GM23338 (cell line): Measurements from ENCODE around the gene RASL12. TPM values are rescaled to one million over a fixed set of nuclear protein-coding genes. Genes with fewer than 3 reads are reported as not detected.

Experiments used
- ATAC-seq: fragments of 200-7000 bp; cut with Tn5 transposase; 3 replicates; pipeline ENCODE4 v1.9.1; 2020
- DNase-seq: peaks from one replicate; pipeline ENCODE4 v3.0.0-alpha.2; 2015; ENCODE audit warnings: low spot score
- H2AFZ ChIP-seq: fragments of 200-600 bp; sonication (generic); 2 replicates; pipeline ENCODE4 v1.8.0; 2016; ENCODE audit warnings: antibody characterized with exemption, mild to moderate bottlenecking, moderate library complexity
- H3F3A ChIP-seq: fragments of 200-600 bp; sonication (generic); replicated peaks from 2 replicates; pipeline ENCODE4 v1.8.0; 2017; ENCODE audit warnings: antibody characterized with exemption, mixed run types, low read depth
- H3K27ac ChIP-seq: fragments of 200-600 bp; sonication (generic); 2 replicates; pipeline ENCODE4 v1.6.1; 2016; ENCODE audit warnings: low read depth
- H3K27me3 ChIP-seq: fragments of 200-600 bp; sonication (generic); 2 replicates; pipeline ENCODE4 v1.8.0; 2016; ENCODE audit warnings: mild to moderate bottlenecking, mixed run types, moderate library complexity; ENCODE audit not compliant: insufficient read depth
- H3K36me3 ChIP-seq: fragments of 200-600 bp; sonication (generic); 2 replicates; pipeline ENCODE4 v1.8.0; 2016; ENCODE audit warnings: mild to moderate bottlenecking; ENCODE audit not compliant: insufficient read depth
- H3K4me1 ChIP-seq: fragments of 200-600 bp; sonication (generic); 2 replicates; pipeline ENCODE4 v1.8.0; 2016; ENCODE audit warnings: mild to moderate bottlenecking, moderate library complexity; ENCODE audit not compliant: insufficient read depth
- H3K4me2 ChIP-seq: fragments of 200-600 bp; sonication (generic); 2 replicates; pipeline ENCODE4 v1.7.1; 2017; ENCODE audit warnings: mixed run types
- H3K4me3 ChIP-seq: fragments of 200-600 bp; sonication (generic); 2 replicates; pipeline ENCODE4 v1.6.1; 2016; ENCODE audit warnings: mixed run types
- H3K79me2 ChIP-seq: fragments of 200-600 bp; sonication (generic); replicated peaks from 2 replicates; pipeline ENCODE4 v1.8.0; 2017; ENCODE audit warnings: mild to moderate bottlenecking; ENCODE audit not compliant: insufficient read depth
- H3K9me2 ChIP-seq: fragments of 200-600 bp; sonication (generic); 2 replicates; pipeline ENCODE4 v1.8.0; 2017; ENCODE audit not compliant: insufficient read depth
- H4K20me1 ChIP-seq: fragments of 200-600 bp; sonication (generic); replicated peaks from 2 replicates; pipeline ENCODE4 v1.8.0; 2017; ENCODE audit warnings: mild to moderate bottlenecking; ENCODE audit not compliant: insufficient read depth
- H3K27ac Mint-ChIP-seq: 2 replicates; pipeline ENCODE4 v1.8.0; 2020; ENCODE audit warnings: inconsistent platforms, mild to moderate bottlenecking, moderate library complexity, mixed read lengths
- H3K27me3 Mint-ChIP-seq: 3 replicates; pipeline ENCODE4 v1.8.0; 2022; ENCODE audit warnings: low read depth, mild to moderate bottlenecking, moderate library complexity, mixed read lengths, inconsistent platforms; ENCODE audit not compliant: insufficient read depth, poor library complexity
- H3K36me3 Mint-ChIP-seq: 3 replicates; pipeline ENCODE4 v1.8.0; 2021; ENCODE audit warnings: low read depth, mild to moderate bottlenecking, inconsistent platforms, moderate library complexity, mixed read lengths
- H3K4me1 Mint-ChIP-seq: 3 replicates; pipeline ENCODE4 v1.8.0; 2020; ENCODE audit warnings: mild to moderate bottlenecking, inconsistent platforms, mixed read lengths
- H3K4me3 Mint-ChIP-seq: 3 replicates; pipeline ENCODE4 v1.8.0; 2021; ENCODE audit warnings: moderate library complexity, mild to moderate bottlenecking, inconsistent platforms, mixed read lengths
- H3K9me3 Mint-ChIP-seq: 3 replicates; pipeline ENCODE4 v1.8.0; 2020; ENCODE audit warnings: moderate library complexity, mild to moderate bottlenecking, inconsistent platforms, mixed read lengths
- CREB1 ChIP-seq: fragments of 250-450 bp; sonication (Bioruptor Pico); IDR thresholded peaks from 2 replicates; pipeline ENCODE4 v1.5.0; 2020; ENCODE audit warnings: low read depth, mild to moderate bottlenecking, moderate library complexity
- EZH2 ChIP-seq: fragments of 200-600 bp; sonication (generic); IDR thresholded peaks from one replicate; pipeline ENCODE4 v1.8.0; 2017; ENCODE audit warnings: antibody characterized with exemption, mild to moderate bottlenecking, low read depth; ENCODE audit not compliant: unreplicated experiment
- EZH2phosphoT487 ChIP-seq: fragments of 200-600 bp; sonication (generic); IDR thresholded peaks from one replicate; pipeline ENCODE4 v1.8.1; 2018; ENCODE audit warnings: antibody characterized with exemption; ENCODE audit not compliant: unreplicated experiment
- JUNB ChIP-seq: IDR thresholded peaks from one replicate; pipeline ENCODE4 v1.6.1; 2016; ENCODE audit warnings: antibody characterized with exemption; ENCODE audit not compliant: unreplicated experiment
- NANOG ChIP-seq: IDR thresholded peaks from 2 replicates; pipeline ENCODE4 v1.6.1; 2016; ENCODE audit warnings: antibody characterized with exemption, borderline replicate concordance
- POLR2AphosphoS5 ChIP-seq: IDR thresholded peaks from 2 replicates; pipeline ENCODE4 v1.6.1; 2016; ENCODE audit warnings: antibody characterized with exemption, low read depth
- ZNF114 ChIP-seq: fragments of 250-450 bp; sonication (Bioruptor Pico); IDR thresholded peaks from 2 replicates; pipeline ENCODE4 v1.5.0; 2020; ENCODE audit warnings: mild to moderate bottlenecking, moderate library complexity
- polyA plus RNA-seq: library from polyadenylated mRNA; unstranded; fragments of >200 nt; fragmentation: Nextera tagmentation; extraction: Ambion mirVana; gene quantifications from 2 replicates; pipeline ENCODE4 v1.2.1, GENCODE V29; 2016
- total RNA-seq: library from RNA; depleted of rRNA; stranded (reverse); fragments of >200 nt; shearing (Covaris generic); gene quantifications from 2 replicates; pipeline ENCODE4 v1.2.3, GENCODE V29; 2014
- TF ChIP-seq, protein P1 (sequence below): fragments of 250-450 bp; sonication (Bioruptor Pico); IDR thresholded peaks from 2 replicates; pipeline ENCODE4 v1.5.0; 2020; ENCODE audit warnings: mild to moderate bottlenecking, moderate library complexity
- TF ChIP-seq, protein P2 (sequence below): IDR thresholded peaks from 2 replicates; pipeline ENCODE4 v1.6.1; 2016; ENCODE audit warnings: antibody characterized with exemption
- TF ChIP-seq, protein P3 (sequence below): IDR thresholded peaks from one replicate; pipeline ENCODE4 v1.6.1; 2018; ENCODE audit warnings: antibody characterized with exemption; ENCODE audit not compliant: unreplicated experiment

RASL12 gene
- total and polyA plus RNA-seq, 2 experiments from 2014 or later = 4.5 to 27.7 TPM

DNA sequence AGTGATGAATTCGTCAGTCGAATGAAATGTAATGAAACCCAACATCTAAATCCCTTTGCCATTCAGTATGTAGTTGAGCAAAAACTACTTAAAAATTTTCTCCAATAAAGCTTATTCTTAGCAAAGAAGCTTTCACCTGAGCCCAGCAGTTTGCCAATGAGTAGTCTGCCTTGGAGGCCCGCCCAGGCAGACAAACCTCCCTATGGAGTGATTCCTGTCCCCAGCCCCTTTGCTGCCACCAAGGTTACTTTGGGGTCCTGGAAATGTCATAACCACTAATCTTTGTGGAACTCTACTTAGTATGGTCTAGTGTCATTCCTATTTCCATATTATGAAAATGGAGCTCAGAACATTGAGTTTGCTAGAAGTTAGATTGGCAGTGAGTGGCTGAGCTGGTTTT lies 35.1 kb upstream of the RASL12 start:
- H3K4me2 ChIP-seq = peak overlapping the region; percentile 86
- H3K27ac Mint-ChIP-seq = no peak overlapping the region
- peaks cover 13% of the 10 kb centered on the region for H3K27me3 ChIP-seq
- no peaks in the 10 kb centered on the region for H3K36me3 Mint-ChIP-seq
- H3K4me1 ChIP-seq = peaks cover 5% of the 10 kb centered on the region; the same call in 1 of the 2 replicates
- H3F3A ChIP-seq = no peaks in the 10 kb centered on the region
- no peak for DNase-seq
- H4K20me1 ChIP-seq = no peaks in the 10 kb centered on the region; the same call in 1 of the 2 replicates
- H3K9me2 ChIP-seq = no peaks in the 10 kb centered on the region
- TF ChIP-seq EZH2 = no peak
- no peak for TF ChIP-seq POLR2AphosphoS5
- no peak for TF ChIP-seq JUNB
- no peak for TF ChIP-seq EZH2phosphoT487
- peaks cover 4% of the 10 kb centered on the region; the same call in 1 of the 3 replicates for H3K4me1 Mint-ChIP-seq
- ATAC-seq = no peak
- H3K79me2 ChIP-seq = no peaks in the 10 kb centered on the region
- peak overlapping the region; percentile 72 for H3K4me3 Mint-ChIP-seq
- H3K9me3 Mint-ChIP-seq = no peaks in the 10 kb centered on the region
- no peak overlapping the region for H3K27ac ChIP-seq
- peaks cover 13% of the 10 kb centered on the region for H3K27me3 Mint-ChIP-seq
- peak overlapping the region; percentile 66 for H3K4me3 ChIP-seq
- peak overlapping the region; percentile 95 for H2AFZ ChIP-seq
- no peaks in the 10 kb centered on the region for H3K36me3 ChIP-seq

GRCh38 chr15:65101891-65102708 lies 34.3 kb upstream of the RASL12 start:
- H3F3A ChIP-seq = no peaks in the 10 kb centered on the region
- H4K20me1 ChIP-seq = no peaks in the 10 kb centered on the region; the same call in 1 of the 2 replicates
- Mint-ChIP-seq H3K4me1 (peaks cover 4% of the 10 kb centered on the region; the same call in 1 of the 3 replicates), H3K36me3 (no peaks in the 10 kb centered on the region), H3K4me3 (peak overlapping the region; percentile 87), H3K27me3 (peaks cover 13% of the 10 kb centered on the region), H3K9me3 (no peaks in the 10 kb centered on the region), H3K27ac (peak overlapping the region; percentile 68)
- peak overlapping the region; percentile 95 for H2AFZ ChIP-seq
- ATAC-seq = peak; percentile 87
- no peaks in the 10 kb centered on the region for H3K79me2 ChIP-seq
- no peaks in the 10 kb centered on the region for H3K9me2 ChIP-seq
- no peaks in the 10 kb centered on the region for H3K36me3 ChIP-seq
- no peak overlapping the region; the same call in 1 of the 2 replicates for H3K27ac ChIP-seq
- H3K4me3 ChIP-seq = peak overlapping the region; percentile 66
- H3K4me1 ChIP-seq = peaks cover 5% of the 10 kb centered on the region; the same call in 1 of the 2 replicates
- H3K4me2 ChIP-seq = peak overlapping the region; percentile 86
- TF ChIP-seq, protein P1, sequence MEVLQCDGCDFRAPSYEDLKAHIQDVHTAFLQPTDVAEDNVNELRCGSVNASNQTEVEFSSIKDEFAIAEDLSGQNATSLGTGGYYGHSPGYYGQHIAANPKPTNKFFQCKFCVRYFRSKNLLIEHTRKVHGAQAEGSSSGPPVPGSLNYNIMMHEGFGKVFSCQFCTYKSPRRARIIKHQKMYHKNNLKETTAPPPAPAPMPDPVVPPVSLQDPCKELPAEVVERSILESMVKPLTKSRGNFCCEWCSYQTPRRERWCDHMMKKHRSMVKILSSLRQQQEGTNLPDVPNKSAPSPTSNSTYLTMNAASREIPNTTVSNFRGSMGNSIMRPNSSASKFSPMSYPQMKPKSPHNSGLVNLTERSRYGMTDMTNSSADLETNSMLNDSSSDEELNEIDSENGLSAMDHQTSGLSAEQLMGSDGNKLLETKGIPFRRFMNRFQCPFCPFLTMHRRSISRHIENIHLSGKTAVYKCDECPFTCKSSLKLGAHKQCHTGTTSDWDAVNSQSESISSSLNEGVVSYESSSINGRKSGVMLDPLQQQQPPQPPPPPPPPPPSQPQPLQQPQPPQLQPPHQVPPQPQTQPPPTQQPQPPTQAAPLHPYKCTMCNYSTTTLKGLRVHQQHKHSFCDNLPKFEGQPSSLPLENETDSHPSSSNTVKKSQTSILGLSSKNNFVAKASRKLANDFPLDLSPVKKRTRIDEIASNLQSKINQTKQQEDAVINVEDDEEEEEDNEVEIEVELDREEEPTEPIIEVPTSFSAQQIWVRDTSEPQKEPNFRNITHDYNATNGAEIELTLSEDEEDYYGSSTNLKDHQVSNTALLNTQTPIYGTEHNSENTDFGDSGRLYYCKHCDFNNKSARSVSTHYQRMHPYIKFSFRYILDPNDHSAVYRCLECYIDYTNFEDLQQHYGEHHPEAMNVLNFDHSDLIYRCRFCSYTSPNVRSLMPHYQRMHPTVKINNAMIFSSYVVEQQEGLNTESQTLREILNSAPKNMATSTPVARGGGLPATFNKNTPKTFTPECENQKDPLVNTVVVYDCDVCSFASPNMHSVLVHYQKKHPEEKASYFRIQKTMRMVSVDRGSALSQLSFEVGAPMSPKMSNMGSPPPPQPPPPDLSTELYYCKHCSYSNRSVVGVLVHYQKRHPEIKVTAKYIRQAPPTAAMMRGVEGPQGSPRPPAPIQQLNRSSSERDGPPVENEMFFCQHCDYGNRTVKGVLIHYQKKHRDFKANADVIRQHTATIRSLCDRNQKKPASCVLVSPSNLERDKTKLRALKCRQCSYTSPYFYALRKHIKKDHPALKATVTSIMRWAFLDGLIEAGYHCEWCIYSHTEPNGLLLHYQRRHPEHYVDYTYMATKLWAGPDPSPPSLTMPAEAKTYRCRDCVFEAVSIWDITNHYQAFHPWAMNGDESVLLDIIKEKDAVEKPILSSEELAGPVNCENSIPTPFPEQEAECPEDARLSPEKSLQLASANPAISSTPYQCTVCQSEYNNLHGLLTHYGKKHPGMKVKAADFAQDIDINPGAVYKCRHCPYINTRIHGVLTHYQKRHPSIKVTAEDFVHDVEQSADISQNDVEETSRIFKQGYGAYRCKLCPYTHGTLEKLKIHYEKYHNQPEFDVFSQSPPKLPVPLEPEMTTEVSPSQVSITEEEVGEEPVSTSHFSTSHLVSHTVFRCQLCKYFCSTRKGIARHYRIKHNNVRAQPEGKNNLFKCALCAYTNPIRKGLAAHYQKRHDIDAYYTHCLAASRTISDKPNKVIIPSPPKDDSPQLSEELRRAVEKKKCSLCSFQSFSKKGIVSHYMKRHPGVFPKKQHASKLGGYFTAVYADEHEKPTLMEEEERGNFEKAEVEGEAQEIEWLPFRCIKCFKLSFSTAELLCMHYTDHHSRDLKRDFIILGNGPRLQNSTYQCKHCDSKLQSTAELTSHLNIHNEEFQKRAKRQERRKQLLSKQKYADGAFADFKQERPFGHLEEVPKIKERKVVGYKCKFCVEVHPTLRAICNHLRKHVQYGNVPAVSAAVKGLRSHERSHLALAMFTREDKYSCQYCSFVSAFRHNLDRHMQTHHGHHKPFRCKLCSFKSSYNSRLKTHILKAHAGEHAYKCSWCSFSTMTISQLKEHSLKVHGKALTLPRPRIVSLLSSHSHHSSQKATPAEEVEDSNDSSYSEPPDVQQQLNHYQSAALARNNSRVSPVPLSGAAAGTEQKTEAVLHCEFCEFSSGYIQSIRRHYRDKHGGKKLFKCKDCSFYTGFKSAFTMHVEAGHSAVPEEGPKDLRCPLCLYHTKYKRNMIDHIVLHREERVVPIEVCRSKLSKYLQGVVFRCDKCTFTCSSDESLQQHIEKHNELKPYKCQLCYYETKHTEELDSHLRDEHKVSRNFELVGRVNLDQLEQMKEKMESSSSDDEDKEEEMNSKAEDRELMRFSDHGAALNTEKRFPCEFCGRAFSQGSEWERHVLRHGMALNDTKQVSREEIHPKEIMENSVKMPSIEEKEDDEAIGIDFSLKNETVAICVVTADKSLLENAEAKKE = no peak
- TF ChIP-seq, protein P2, sequence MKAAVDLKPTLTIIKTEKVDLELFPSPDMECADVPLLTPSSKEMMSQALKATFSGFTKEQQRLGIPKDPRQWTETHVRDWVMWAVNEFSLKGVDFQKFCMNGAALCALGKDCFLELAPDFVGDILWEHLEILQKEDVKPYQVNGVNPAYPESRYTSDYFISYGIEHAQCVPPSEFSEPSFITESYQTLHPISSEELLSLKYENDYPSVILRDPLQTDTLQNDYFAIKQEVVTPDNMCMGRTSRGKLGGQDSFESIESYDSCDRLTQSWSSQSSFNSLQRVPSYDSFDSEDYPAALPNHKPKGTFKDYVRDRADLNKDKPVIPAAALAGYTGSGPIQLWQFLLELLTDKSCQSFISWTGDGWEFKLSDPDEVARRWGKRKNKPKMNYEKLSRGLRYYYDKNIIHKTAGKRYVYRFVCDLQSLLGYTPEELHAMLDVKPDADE = no peak
- no peak for TF ChIP-seq CREB1 (CRISPR knock-in tag)
- TF ChIP-seq ZNF114 = no peak
- TF ChIP-seq, protein P3, sequence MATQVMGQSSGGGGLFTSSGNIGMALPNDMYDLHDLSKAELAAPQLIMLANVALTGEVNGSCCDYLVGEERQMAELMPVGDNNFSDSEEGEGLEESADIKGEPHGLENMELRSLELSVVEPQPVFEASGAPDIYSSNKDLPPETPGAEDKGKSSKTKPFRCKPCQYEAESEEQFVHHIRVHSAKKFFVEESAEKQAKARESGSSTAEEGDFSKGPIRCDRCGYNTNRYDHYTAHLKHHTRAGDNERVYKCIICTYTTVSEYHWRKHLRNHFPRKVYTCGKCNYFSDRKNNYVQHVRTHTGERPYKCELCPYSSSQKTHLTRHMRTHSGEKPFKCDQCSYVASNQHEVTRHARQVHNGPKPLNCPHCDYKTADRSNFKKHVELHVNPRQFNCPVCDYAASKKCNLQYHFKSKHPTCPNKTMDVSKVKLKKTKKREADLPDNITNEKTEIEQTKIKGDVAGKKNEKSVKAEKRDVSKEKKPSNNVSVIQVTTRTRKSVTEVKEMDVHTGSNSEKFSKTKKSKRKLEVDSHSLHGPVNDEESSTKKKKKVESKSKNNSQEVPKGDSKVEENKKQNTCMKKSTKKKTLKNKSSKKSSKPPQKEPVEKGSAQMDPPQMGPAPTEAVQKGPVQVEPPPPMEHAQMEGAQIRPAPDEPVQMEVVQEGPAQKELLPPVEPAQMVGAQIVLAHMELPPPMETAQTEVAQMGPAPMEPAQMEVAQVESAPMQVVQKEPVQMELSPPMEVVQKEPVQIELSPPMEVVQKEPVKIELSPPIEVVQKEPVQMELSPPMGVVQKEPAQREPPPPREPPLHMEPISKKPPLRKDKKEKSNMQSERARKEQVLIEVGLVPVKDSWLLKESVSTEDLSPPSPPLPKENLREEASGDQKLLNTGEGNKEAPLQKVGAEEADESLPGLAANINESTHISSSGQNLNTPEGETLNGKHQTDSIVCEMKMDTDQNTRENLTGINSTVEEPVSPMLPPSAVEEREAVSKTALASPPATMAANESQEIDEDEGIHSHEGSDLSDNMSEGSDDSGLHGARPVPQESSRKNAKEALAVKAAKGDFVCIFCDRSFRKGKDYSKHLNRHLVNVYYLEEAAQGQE = no peak
- peak; percentile 42 for TF ChIP-seq POLR2AphosphoS5
- TF ChIP-seq NANOG = no peak
- TF ChIP-seq EZH2 = no peak
- DNase-seq = peak; percentile 80
- H3K27me3 ChIP-seq = peaks cover 13% of the 10 kb centered on the region
